ENCODE results near the gene PPP6R2. TPM values are rescaled to one million over a fixed set of nuclear protein-coding genes. Genes with fewer than 3 reads are reported as not detected.
A peak's percentile ranks its signal among the peaks of the same experiment; 100 is the strongest.

Gene PPP6R2
- polyA plus RNA-seq, 2 of the 4 experiments (the other 2 are of a cell fraction): 9.6 to 14.7 TPM

DNA sequence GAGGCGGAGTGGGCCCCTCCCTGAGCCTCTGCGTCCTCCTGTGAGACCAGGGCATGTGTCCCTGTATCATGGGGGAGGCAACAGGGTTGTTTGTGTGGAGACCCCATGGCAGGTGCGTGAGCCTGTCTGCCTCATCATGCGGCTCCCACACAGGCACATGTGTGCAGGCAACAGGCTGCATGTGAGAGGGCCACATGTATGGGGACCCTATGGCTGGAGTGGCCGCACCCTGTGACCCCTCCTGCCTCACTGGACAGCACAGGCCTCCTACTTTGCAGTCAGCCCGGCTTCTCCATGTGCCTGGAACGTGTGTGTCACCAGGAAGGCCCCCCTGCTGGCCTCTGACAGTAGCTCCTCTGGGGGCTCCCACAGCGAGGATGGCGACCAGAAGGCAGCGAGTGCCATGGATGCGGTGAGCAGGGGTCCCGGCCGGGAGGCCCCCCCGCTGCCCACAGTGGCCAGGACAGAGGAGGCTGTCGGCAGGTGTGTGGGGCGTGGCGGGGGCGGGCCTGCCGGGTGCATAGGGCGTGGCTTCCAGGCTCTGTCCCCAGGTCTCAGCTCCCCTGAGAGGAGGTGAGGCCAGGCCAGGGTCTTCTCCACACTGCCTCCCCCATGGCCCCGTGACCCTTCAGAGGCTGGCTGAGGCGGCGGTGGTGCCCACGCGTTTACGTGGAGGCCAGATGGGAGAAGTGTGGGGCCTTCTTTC, 97.6 kb downstream of the PPP6R2 start:
- no peak overlapping the region for H3K4me3 ChIP-seq
- no peak for FAIRE-seq
- no peak overlapping the region for H3K4me2 ChIP-seq
- ChIA-PET CTCF (interaction anchor here (1.6 kb wide), 1 partner anchor 57 kb away, joined by 4 read pairs; no protein-coding TSS in a partner anchor), POLR2A (no interaction called here)
- peaks cover 11% of the 10 kb centered on the region; the same call in 1 of the 3 replicates for H3K4me1 ChIP-seq
- peak in 1 of 2 experiments; percentile 2; a peak in 1 of 6 replicates for ATAC-seq
- 97% methylated on average over 9 of the region's 26 CpGs for WGBS (ENCODE audit: missing lambda C conversion rate)
- H3K9me3 ChIP-seq: no peaks in the 10 kb centered on the region
- no peak overlapping the region for H3K27ac ChIP-seq
- DNase-seq (ENCODE audit: low read depth in 1 of 2, low spot score in 1 of 2): no peak
- TF ChIP-seq POLR2A (IDR thresholded peaks at IDR 0.05; ENCODE audit: low read length) (no peak), POLR2AphosphoS2 (conservative IDR thresholded peaks at IDR 0.05; ENCODE audit: low read length) (no peak), ZSCAN20 (CRISPR knock-in tag; IDR thresholded peaks at IDR 0.05) (no peak)

DNA sequence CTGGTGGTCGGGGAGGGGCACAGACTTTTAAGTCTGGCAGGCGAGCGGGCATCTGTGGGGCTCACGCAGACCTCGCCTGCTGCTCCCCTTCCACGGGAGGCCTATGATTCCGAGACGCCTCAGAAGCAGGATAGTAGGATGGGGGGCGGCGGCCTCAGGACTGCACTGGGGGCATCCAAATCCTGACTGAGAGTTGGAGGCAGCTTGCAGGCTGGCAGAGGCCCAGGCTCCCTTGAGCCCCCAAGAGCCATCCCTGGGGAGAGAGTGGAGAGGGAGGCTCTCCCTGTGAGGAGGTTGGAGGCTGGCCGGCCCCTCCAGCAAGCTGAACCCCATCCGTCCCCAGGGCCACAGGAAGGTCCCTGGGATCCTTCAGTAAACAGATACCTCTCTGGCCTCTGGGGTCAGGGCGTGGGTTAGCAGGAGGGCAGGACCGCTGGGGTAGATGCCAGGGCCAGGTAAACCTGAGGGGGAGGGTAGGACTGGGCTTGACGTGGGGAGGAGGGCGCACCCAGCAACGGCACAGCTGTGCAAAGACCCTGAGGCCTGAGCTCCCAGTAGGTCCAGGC, 98.4 kb downstream of the PPP6R2 start:
- ChIA-PET CTCF (interaction anchor here (1.2 kb wide), 1 partner anchor 15 kb away, joined by 4 read pairs; no protein-coding TSS in a partner anchor), POLR2A (no interaction called here)
- Histone ChIP-seq H3K27ac (no peak overlapping the region), H3K4me1 (peaks cover 11% of the 10 kb centered on the region; the same call in 1 of the 3 replicates), H3K9me3 (no peaks in the 10 kb centered on the region), H3K4me3 (no peak overlapping the region), H3K4me2 (no peak overlapping the region)
- DNase-seq (ENCODE audit: low read depth in 1 of 2, low spot score in 1 of 2): no peak
- WGBS (ENCODE audit: missing lambda C conversion rate): 89% methylated on average over 7 of the region's 17 CpGs
- no peak for ATAC-seq
- no peak for TF ChIP-seq CEBPB (IDR thresholded peaks at IDR 0.05)
- no peak for TF ChIP-seq PBX3 (IDR thresholded peaks at IDR 0.05)
- no peak for TF ChIP-seq SREBF2 (IDR thresholded peaks at IDR 0.05)
- TF ChIP-seq MAX (IDR thresholded peaks at IDR 0.05): no peak
- no peak for TF ChIP-seq TP53 (CRISPR knock-in tag; IDR thresholded peaks at IDR 0.05)
- TF ChIP-seq, protein P1, sequence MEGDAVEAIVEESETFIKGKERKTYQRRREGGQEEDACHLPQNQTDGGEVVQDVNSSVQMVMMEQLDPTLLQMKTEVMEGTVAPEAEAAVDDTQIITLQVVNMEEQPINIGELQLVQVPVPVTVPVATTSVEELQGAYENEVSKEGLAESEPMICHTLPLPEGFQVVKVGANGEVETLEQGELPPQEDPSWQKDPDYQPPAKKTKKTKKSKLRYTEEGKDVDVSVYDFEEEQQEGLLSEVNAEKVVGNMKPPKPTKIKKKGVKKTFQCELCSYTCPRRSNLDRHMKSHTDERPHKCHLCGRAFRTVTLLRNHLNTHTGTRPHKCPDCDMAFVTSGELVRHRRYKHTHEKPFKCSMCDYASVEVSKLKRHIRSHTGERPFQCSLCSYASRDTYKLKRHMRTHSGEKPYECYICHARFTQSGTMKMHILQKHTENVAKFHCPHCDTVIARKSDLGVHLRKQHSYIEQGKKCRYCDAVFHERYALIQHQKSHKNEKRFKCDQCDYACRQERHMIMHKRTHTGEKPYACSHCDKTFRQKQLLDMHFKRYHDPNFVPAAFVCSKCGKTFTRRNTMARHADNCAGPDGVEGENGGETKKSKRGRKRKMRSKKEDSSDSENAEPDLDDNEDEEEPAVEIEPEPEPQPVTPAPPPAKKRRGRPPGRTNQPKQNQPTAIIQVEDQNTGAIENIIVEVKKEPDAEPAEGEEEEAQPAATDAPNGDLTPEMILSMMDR (IDR thresholded peaks at IDR 0.05): no peak
- no peak for TF ChIP-seq USF2 (IDR thresholded peaks at IDR 0.05)
- no peak for TF ChIP-seq HOXA7 (CRISPR knock-in tag; IDR thresholded peaks at IDR 0.05)
- FAIRE-seq: no peak

DNA sequence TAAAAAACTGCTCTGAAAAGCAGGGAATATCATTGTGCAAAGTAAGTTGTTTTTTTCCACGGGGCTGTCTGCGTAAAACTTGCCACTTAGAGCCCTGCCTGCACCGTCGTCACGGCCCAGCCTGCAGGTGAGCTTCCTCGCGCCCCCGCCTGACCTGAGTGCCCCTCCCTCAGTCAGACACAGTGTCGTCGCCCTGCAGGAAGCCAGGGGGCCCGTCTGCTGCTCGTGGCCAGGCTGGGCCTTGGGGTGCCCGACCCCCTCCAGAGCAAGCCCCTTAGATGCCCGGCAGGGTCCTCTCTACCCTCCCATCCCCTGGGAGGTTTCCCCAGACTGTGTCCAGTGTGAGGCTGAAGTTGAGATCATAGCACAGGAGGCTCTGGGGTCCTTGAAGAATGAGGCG, 100.1 kb downstream of the PPP6R2 start:
- no peak overlapping the region for H3K4me2 ChIP-seq
- no peak overlapping the region for H3K4me3 ChIP-seq
- H3K9me3 ChIP-seq: no peaks in the 10 kb centered on the region
- CTCF ChIA-PET: interaction anchor here (0.6 kb wide), 1 partner anchor 49 kb away, joined by 3 read pairs; no protein-coding TSS in a partner anchor
- H3K27ac ChIP-seq: no peak overlapping the region
- 85% methylated on average over 13 of the region's 15 CpGs for WGBS (ENCODE audit: missing lambda C conversion rate)
- DNase-seq (ENCODE audit: low read depth in 1 of 2, low spot score in 1 of 2): no peak
- peaks cover 11% of the 10 kb centered on the region; the same call in 1 of the 3 replicates for H3K4me1 ChIP-seq
- no peak for FAIRE-seq
- ATAC-seq: no peak
- POLR2A ChIA-PET: no interaction called here
- TF ChIP-seq HOXB5 (CRISPR knock-in tag; IDR thresholded peaks at IDR 0.05) (no peak), KDM5A (IDR thresholded peaks at IDR 0.05) (no peak), NFE2L2 (conservative IDR thresholded peaks at IDR 0.05; ENCODE audit: low read length) (no peak), ZFP36 (IDR thresholded peaks at IDR 0.05; ENCODE audit: borderline replicate concordance, partially characterized antibody) (no peak), SREBF2 (IDR thresholded peaks at IDR 0.05) (no peak), ZSCAN20 (CRISPR knock-in tag; IDR thresholded peaks at IDR 0.05) (no peak), REST (IDR thresholded peaks at IDR 0.05) (no peak), RARB (CRISPR knock-in tag; IDR thresholded peaks at IDR 0.05) (no peak), CHD2 (IDR thresholded peaks at IDR 0.05; ENCODE audit: low read length, partially characterized antibody) (no peak), RFX5 (IDR thresholded peaks at IDR 0.05) (no peak), MAZ (IDR thresholded peaks at IDR 0.05; ENCODE audit: borderline replicate concordance, low read depth, low read length) (no peak), NPAS2 (CRISPR knock-in tag; IDR thresholded peaks at IDR 0.05; ENCODE audit: borderline replicate concordance) (no peak)
- TF ChIP-seq, protein P2, sequence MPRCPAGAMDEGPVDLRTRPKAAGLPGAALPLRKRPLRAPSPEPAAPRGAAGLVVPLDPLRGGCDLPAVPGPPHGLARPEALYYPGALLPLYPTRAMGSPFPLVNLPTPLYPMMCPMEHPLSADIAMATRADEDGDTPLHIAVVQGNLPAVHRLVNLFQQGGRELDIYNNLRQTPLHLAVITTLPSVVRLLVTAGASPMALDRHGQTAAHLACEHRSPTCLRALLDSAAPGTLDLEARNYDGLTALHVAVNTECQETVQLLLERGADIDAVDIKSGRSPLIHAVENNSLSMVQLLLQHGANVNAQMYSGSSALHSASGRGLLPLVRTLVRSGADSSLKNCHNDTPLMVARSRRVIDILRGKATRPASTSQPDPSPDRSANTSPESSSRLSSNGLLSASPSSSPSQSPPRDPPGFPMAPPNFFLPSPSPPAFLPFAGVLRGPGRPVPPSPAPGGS (IDR thresholded peaks at IDR 0.05): no peak
- TF ChIP-seq, protein P3, sequence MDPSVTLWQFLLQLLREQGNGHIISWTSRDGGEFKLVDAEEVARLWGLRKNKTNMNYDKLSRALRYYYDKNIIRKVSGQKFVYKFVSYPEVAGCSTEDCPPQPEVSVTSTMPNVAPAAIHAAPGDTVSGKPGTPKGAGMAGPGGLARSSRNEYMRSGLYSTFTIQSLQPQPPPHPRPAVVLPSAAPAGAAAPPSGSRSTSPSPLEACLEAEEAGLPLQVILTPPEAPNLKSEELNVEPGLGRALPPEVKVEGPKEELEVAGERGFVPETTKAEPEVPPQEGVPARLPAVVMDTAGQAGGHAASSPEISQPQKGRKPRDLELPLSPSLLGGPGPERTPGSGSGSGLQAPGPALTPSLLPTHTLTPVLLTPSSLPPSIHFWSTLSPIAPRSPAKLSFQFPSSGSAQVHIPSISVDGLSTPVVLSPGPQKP (IDR thresholded peaks at IDR 0.05; ENCODE audit: low read depth, low read length): no peak

Data from A549 (cell line).